ENCODE results near the gene ZNF316. TPM values are rescaled to one million over a fixed set of nuclear protein-coding genes. Genes with fewer than 3 reads are reported as not detected.

Gene ZNF316
- total RNA-seq, 1 experiment from 2014 or later = 15.1 TPM

DNA sequence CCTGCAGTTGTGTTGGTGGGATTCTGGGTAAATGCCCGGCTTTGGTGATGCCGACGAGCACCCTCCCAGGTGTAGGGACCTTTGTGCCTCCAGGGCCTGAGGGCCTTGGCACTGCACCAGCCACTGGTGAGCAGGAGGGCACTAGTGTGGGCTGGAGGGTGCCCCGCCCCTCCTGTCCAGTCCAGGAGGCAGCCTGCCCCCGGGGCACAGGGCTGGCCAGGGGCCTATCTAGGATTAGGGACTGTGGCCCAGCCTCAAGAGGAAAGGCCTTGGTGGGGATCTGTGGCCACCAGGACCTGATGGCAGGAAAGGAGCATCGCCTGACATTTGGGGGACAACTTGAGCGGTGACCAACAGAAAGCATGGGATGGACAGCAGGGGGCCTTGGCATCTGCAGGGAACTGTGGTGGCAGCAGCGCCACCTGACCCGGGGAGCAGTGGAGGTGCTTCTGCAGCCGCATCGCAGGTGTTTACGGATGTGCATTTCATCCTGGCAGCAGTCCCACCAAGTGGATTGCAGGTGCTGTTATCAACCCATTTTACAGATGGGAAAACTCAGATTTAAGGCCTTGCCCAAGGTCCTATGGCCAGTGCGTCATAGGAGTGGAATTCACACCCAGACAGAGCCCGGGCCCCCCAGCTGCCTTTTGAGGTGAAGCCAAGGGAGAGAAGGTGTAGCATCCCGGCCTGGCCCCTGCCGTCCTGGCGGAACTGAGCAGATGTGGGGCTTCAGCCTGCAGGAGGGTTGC is 11.1 kb downstream of the ZNF316 start:
- H3K4me1 Mint-ChIP-seq = no peaks in the 10 kb centered on the region
- TF ChIP-seq MYBL2 (CRISPR knock-in tag; IDR thresholded peaks at IDR 0.05) = no peak
- TF ChIP-seq, protein P1, sequence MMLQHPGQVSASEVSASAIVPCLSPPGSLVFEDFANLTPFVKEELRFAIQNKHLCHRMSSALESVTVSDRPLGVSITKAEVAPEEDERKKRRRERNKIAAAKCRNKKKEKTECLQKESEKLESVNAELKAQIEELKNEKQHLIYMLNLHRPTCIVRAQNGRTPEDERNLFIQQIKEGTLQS (CRISPR knock-in tag; conservative IDR thresholded peaks at IDR 0.05) = no peak
- ATAC-seq (no peak), DNase-seq (ENCODE audit: low spot score) (no peak)
- ChIA-PET CTCF (no interaction called here), POLR2A (no interaction called here)
- peaks cover 5% of the 10 kb centered on the region; the same call in 1 of the 2 replicates for H3K36me3 Mint-ChIP-seq
- no peaks in the 10 kb centered on the region for H3K27me3 Mint-ChIP-seq (ENCODE audit: low read depth)
- H3K9me3 Mint-ChIP-seq = no peaks in the 10 kb centered on the region
- H3K27ac Mint-ChIP-seq = no peak overlapping the region
- H3K4me3 Mint-ChIP-seq = no peak overlapping the region

DNA sequence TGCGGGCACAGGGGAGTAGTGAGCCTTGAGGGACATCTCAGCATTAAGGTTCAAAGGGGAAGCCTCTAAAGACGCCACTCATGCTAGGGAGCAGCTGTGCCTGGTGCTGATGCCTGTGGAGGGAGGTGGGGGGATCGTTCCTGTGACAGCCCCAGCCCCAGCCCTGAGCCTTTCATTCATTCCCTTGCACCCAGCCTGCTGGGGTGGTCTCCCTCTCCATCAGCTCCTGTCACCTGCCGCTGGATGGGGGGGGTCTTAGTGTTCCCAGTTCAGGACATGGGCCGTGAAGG is 11.6 kb downstream of the ZNF316 start:
- ChIA-PET CTCF (no interaction called here), POLR2A (no interaction called here)
- TF ChIP-seq CREB1 (CRISPR knock-in tag; IDR thresholded peaks at IDR 0.05) (no peak), FOXJ3 (CRISPR knock-in tag; IDR thresholded peaks at IDR 0.05; ENCODE audit: borderline replicate concordance) (no peak), SMAD4 (CRISPR knock-in tag; IDR thresholded peaks at IDR 0.05) (no peak), ATF1 (CRISPR knock-in tag; IDR thresholded peaks at IDR 0.05) (no peak), ZNF423 (CRISPR knock-in tag; IDR thresholded peaks at IDR 0.05) (no peak), SP1 (CRISPR knock-in tag; conservative IDR thresholded peaks at IDR 0.05) (no peak), IRF2 (CRISPR knock-in tag; IDR thresholded peaks at IDR 0.05; ENCODE audit: borderline replicate concordance, low read depth) (no peak), SOX15 (CRISPR knock-in tag; IDR thresholded peaks at IDR 0.05) (no peak), ELF4 (CRISPR knock-in tag; IDR thresholded peaks at IDR 0.05; ENCODE audit: low read depth) (no peak), NR2C2 (CRISPR knock-in tag; IDR thresholded peaks at IDR 0.05) (no peak), OVOL2 (CRISPR knock-in tag; IDR thresholded peaks at IDR 0.05; ENCODE audit: borderline replicate concordance) (no peak), MXD4 (CRISPR knock-in tag; IDR thresholded peaks at IDR 0.05; ENCODE audit: borderline replicate concordance) (no peak), ZNF219 (CRISPR knock-in tag; IDR thresholded peaks at IDR 0.05; ENCODE audit: borderline replicate concordance) (no peak)
- TF ChIP-seq, protein P2, sequence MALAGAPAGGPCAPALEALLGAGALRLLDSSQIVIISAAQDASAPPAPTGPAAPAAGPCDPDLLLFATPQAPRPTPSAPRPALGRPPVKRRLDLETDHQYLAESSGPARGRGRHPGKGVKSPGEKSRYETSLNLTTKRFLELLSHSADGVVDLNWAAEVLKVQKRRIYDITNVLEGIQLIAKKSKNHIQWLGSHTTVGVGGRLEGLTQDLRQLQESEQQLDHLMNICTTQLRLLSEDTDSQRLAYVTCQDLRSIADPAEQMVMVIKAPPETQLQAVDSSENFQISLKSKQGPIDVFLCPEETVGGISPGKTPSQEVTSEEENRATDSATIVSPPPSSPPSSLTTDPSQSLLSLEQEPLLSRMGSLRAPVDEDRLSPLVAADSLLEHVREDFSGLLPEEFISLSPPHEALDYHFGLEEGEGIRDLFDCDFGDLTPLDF (CRISPR knock-in tag; IDR thresholded peaks at IDR 0.05) = no peak
- TF ChIP-seq, protein P3, sequence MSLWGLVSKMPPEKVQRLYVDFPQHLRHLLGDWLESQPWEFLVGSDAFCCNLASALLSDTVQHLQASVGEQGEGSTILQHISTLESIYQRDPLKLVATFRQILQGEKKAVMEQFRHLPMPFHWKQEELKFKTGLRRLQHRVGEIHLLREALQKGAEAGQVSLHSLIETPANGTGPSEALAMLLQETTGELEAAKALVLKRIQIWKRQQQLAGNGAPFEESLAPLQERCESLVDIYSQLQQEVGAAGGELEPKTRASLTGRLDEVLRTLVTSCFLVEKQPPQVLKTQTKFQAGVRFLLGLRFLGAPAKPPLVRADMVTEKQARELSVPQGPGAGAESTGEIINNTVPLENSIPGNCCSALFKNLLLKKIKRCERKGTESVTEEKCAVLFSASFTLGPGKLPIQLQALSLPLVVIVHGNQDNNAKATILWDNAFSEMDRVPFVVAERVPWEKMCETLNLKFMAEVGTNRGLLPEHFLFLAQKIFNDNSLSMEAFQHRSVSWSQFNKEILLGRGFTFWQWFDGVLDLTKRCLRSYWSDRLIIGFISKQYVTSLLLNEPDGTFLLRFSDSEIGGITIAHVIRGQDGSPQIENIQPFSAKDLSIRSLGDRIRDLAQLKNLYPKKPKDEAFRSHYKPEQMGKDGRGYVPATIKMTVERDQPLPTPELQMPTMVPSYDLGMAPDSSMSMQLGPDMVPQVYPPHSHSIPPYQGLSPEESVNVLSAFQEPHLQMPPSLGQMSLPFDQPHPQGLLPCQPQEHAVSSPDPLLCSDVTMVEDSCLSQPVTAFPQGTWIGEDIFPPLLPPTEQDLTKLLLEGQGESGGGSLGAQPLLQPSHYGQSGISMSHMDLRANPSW (CRISPR knock-in tag; conservative IDR thresholded peaks at IDR 0.05; ENCODE audit: low read depth) = no peak
- TF ChIP-seq, protein P4, sequence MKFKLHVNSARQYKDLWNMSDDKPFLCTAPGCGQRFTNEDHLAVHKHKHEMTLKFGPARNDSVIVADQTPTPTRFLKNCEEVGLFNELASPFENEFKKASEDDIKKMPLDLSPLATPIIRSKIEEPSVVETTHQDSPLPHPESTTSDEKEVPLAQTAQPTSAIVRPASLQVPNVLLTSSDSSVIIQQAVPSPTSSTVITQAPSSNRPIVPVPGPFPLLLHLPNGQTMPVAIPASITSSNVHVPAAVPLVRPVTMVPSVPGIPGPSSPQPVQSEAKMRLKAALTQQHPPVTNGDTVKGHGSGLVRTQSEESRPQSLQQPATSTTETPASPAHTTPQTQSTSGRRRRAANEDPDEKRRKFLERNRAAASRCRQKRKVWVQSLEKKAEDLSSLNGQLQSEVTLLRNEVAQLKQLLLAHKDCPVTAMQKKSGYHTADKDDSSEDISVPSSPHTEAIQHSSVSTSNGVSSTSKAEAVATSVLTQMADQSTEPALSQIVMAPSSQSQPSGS (CRISPR knock-in tag; IDR thresholded peaks at IDR 0.05; ENCODE audit: borderline replicate concordance, low read depth) = no peak
- TF ChIP-seq, protein P5, sequence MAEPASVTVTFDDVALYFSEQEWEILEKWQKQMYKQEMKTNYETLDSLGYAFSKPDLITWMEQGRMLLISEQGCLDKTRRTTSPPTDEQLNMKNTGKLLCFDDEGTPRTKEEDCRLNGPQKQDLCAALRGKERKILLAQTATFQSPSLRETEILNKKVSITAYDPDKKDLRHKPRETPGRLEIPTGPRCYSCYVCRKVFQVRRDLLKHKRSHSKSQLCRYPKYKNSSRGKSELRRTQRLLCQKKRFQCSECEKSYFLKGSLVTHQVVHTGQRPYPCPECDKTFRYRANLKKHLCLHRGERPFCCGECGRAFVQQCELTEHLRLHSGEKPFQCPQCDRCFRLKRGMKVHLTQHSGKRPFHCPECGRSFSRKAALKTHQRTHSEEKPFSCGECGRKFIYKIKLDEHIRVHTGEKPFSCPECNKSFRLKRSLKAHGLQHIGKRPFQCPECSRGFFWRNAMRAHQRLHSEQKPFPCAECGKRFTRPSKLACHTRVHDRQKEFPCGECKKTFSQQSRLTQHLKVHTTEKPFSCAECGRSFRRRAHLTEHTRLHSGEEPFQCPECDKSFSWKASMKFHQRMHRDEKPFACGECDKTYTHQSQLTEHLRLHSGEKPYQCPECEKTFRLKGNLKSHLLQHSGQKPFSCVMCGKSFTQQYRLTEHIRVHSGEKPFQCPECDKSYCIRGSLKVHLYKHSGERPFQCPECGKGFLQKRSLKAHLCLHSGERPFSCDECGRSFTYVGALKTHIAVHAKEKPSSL (CRISPR knock-in tag; conservative IDR thresholded peaks at IDR 0.05) = no peak
- TF ChIP-seq, protein P6, sequence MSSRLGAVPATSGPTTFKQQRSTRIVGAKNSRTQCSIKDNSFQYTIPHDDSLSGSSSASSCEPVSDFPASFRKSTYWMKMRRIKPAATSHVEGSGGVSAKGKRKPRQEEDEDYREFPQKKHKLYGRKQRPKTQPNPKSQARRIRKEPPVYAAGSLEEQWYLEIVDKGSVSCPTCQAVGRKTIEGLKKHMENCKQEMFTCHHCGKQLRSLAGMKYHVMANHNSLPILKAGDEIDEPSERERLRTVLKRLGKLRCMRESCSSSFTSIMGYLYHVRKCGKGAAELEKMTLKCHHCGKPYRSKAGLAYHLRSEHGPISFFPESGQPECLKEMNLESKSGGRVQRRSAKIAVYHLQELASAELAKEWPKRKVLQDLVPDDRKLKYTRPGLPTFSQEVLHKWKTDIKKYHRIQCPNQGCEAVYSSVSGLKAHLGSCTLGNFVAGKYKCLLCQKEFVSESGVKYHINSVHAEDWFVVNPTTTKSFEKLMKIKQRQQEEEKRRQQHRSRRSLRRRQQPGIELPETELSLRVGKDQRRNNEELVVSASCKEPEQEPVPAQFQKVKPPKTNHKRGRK (CRISPR knock-in tag; IDR thresholded peaks at IDR 0.05; ENCODE audit: borderline replicate concordance) = no peak
- Mint-ChIP-seq H3K4me3 (no peak overlapping the region), H3K4me1 (no peaks in the 10 kb centered on the region), H3K36me3 (peaks cover 5% of the 10 kb centered on the region; the same call in 1 of the 2 replicates), H3K9me3 (no peaks in the 10 kb centered on the region), H3K27me3 (ENCODE audit: low read depth) (no peaks in the 10 kb centered on the region), H3K27ac (no peak overlapping the region)
- DNase-seq (ENCODE audit: low spot score) = no peak
- ATAC-seq = no peak

Measured in WTC11 (cell line).